GM19193 (cell line): ENCODE measurements around the gene HYOU1.

ENCODE experiments used
- POLR2A ChIP-seq: IDR thresholded peaks from 4 replicates; pipeline ENCODE4 v1.6.1; 2011; ENCODE audit not compliant: insufficient read depth, insufficient read length; ENCODE audit errors: extremely low read depth

Gene HYOU1

DNA sequence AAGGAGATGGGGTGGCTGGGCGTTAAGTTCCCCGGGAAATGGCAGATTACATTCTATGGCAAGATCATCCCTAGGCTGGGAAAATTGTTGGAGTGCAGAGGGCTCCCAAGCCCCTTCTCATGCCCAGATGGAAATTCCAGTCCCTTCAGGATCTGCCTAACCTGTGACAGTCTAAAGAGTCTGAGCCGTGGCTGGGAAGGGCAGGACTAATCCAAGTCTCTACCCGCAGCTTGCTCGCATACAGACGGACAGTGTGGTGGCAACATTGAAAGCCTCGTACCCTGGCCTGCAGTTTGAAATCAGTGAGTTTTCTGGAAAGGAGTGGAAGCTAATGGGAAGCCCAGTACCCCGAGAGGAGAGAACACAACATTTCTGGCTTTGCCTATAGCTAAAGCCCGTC is 31.4 kb upstream of the HYOU1 start:
- no peak for TF ChIP-seq POLR2A

- TF ChIP-seq POLR2A = no peak
These were observed 30.8 kb upstream of the HYOU1 start for GRCh38 chr11:119087747-119088241.

DNA sequence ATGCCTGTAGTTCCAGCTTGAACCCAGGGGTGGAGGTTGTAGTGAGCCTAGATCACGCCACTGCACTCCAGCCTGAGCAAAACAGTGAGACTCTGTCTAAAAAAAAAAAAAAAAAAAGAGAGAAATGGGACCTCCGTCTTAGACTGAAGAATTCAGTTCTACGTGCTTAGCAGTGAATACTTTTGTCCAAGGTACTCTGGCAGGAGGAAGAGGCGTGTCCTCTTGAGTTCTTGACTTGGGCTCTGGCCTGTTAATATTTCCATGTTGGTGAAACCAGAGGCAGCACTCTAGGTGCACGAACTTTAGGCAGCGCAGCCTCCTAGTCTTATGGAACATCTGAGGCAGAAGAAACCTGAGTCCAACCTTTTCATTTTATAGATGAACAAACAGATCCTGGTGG is 30.1 kb upstream of the HYOU1 start:
- no peak for TF ChIP-seq POLR2A

DNA sequence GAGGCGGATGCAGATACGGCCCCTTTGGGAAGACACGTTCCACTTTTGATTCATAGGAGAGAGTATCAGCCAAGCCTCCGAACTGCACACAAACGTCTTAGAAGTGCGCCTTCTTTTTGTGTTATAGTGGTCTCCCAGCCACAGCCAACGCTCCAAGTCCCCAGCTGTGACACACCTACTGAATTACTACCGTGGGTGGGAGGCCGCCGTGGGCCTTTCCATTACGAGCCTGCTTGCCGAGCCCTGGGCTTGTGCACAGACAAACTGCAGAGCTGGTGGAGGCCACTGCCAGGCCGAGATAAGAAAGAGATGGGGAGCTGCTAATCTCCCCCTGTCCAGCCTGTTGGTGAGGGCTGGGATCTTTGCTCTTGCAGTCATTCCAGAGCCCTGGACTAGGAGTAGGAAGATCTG is 28.4 kb upstream of the HYOU1 start:
- TF ChIP-seq POLR2A = no peak

- TF ChIP-seq POLR2A = peak; percentile 92
These were observed 27.8 kb upstream of the HYOU1 start, which contains the start of gene HMBS for GRCh38 chr11:119084663-119085436. Gene HMBS (plus strand): TSS chr11:119084881. CDS start chr11:119085034, 153 bp downstream.

GRCh38 chr11:119081682-119082260 is 24.8 kb upstream of the HYOU1 start:
- no peak for TF ChIP-seq POLR2A

DNA sequence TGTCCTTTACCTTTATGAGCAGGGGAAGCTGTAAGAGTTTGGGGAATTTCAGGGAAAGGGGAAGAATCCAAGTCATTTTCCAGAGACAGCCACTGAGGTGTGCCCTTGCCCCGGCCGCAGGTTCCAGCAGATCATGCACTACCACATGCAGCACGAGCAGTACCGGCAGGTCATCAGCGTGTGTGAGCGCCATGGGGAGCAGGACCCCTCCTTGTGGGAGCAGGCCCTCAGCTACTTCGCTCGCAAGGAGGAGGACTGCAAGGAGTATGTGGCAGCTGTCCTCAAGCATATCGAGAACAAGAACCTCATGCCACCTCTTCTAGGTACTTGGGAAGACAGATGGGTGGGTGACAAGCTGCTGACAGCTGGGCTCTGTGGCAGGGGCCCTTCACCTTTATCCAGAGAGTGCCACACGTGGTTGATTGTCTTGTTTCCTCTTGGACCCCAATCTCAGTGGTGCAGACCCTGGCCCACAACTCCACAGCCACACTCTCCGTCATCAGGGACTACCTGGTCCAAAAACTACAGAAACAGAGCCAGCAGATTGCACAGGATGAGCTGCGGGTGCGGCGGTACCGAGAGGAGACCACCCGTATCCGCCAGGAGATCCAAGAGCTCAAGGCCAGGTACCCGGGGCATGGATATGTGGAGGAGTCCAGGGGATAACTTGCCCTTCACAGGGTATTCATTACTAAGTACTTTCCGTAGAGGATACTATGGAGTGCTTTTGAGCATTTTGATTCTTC is 21.8 kb upstream of the HYOU1 start:
- no peak for TF ChIP-seq POLR2A

DNA sequence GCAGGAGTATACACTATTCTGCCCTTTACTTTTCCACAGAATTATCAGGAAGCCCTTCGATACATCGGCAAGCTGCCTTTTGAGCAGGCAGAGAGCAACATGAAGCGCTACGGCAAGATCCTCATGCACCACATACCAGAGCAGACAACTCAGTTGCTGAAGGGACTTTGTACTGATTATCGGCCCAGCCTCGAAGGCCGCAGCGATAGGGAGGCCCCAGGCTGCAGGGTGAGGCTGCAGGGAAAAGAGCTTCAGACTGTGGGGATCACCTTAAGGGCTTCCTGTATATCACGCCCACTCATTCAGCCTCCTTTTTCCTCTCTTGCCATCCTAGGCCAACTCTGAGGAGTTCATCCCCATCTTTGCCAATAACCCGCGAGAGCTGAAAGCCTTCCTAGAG is 20.8 kb upstream of the HYOU1 start:
- no peak for TF ChIP-seq POLR2A

DNA sequence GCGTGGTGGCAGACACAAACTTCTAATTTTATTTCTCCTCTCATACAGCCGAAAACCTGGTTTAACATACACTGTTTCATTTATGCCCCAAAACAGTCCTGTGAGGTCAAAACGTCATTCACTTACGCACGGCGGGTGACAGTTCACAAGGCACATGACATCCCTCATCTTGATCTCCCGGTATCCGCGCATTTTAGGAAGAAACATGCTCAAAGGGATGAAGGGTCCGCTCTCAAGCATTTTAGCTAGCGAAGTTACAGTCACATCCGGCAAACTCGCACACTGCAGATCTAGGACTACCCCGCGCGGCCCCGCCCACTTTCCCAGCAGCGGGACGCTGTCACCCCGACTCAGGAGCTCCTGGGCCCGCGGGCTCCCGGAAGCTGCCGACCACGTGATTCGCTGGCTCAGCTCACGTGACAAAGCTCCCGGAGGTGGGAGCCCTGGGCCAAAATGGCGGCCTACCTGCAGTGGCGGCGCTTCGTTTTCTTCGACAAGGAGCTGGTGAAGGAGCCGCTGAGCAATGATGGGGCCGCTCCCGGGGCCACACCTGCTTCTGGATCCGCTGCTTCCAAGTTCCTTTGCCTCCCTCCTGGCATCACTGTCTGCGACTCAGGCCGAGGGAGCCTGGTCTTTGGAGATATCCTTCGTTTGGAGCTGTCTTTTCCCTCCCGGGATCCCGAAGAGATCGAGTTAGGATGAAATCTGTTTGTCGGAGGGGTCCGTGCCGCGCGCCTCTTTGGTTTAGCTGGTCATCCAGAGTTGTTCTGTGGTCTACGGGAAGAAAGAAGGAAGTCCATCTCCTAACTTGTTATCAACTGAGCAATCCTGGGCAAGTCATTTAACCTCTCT is 10.6 kb upstream of the HYOU1 start, which contains the start of gene VPS11:
Gene VPS11 (plus strand): TSS at position 448 of the 852 bp plus-strand sequence. CDS start 6 bp downstream, at position 454.
- TF ChIP-seq POLR2A = peak; percentile 86

GRCh38 chr11:119065369-119065768 is 8.4 kb upstream of the HYOU1 start:
- no peak for TF ChIP-seq POLR2A

GRCh38 chr11:119062779-119063178 is 5.8 kb upstream of the HYOU1 start:
- TF ChIP-seq POLR2A = no peak

- TF ChIP-seq POLR2A = no peak
These were observed 4.3 kb upstream of the HYOU1 start for GRCh38 chr11:119061256-119061655.

- TF ChIP-seq POLR2A = no peak
These were observed 495 bp downstream of the HYOU1 start for GRCh38 chr11:119056421-119056999.

GRCh38 chr11:119055901-119056300 is 1.1 kb downstream of the HYOU1 start:
- no peak for TF ChIP-seq POLR2A
